ENCODE measurements around the gene ARID3A. TPM values are rescaled to one million over a fixed set of nuclear protein-coding genes. Genes with fewer than 3 reads are reported as not detected.
A peak's percentile ranks its signal among the peaks of the same experiment; 100 is the strongest.
"Not testable (repeated sequence)": the region's sequence is repeated elsewhere in the genome, so short reads cannot be mapped to it uniquely, and the experiment has no call there.

The ARID3A gene
- total RNA-seq, 1 donor from 2014 or later = 9.7 TPM

- no peak for DNase-seq
Observed at GRCh38 chr19:1018932-1019615, 93.2 kb downstream of the ARID3A start.

GRCh38 chr19:1019616-1019961, 93.8 kb downstream of the ARID3A start:
- DNase-seq = no peak

GRCh38 chr19:1019980-1020867, 94.4 kb downstream of the ARID3A start:
- peak; percentile 33 for DNase-seq

- peak; percentile 98 for DNase-seq
Observed at GRCh38 chr19:1020868-1021425, 95.1 kb downstream of the ARID3A start, which contains the start of gene TMEM259. Gene TMEM259, minus strand, starts transcription at chr19:1021123. Its CDS starts 127 bp downstream, at chr19:1020996.

GRCh38 chr19:1023883-1024188, 98.0 kb downstream of the ARID3A start:
- not testable (repeated sequence) for DNase-seq

- DNase-seq = not testable (repeated sequence)
Observed at GRCh38 chr19:1025080-1025479, 99.2 kb downstream of the ARID3A start.

Other genes with a start within 250 kb of the ARID3A start
- 7.1 and 8.8 TPM in 2 replicates for gene FSTL3, start 249.6 kb upstream of the ARID3A start, total RNA-seq
- not detected in 2 replicates for gene PRSS57, start 230.6 kb upstream of the ARID3A start, total RNA-seq
- gene PALM, start 217.1 kb upstream of the ARID3A start, total RNA-seq = 56.3 and 109 TPM in 2 replicates
- gene MISP, start 174.9 kb upstream of the ARID3A start, total RNA-seq = 0.05 TPM in 1 of 2 replicates, not detected in the other
- 123 and 212 TPM in 2 replicates for gene PTBP1, start 128.6 kb upstream of the ARID3A start, total RNA-seq
- under 0.01 TPM in 1 of 2 replicates, not detected in the other for gene PLPPR3, start 104.1 kb upstream of the ARID3A start, total RNA-seq
- gene AZU1, start 98.2 kb upstream of the ARID3A start, total RNA-seq = not detected in 2 replicates
- not detected in 2 replicates for gene PRTN3, start 85.0 kb upstream of the ARID3A start, total RNA-seq
- gene ELANE, start 73.7 kb upstream of the ARID3A start, total RNA-seq = not detected in 2 replicates
- 2.5 TPM in 1 of 2 replicates, not detected in the other for gene CFD, start 66.4 kb upstream of the ARID3A start, total RNA-seq
- 40.5 and 64.0 TPM in 2 replicates for gene MED16, start 32.8 kb upstream of the ARID3A start, total RNA-seq
- not detected in 2 replicates for gene RNU6-9, start 32.6 kb upstream of the ARID3A start, total RNA-seq
- gene R3HDM4, start 12.8 kb upstream of the ARID3A start, total RNA-seq = 36.9 and 47.0 TPM in 2 replicates
- not detected in 2 replicates for gene KISS1R, start 8.7 kb upstream of the ARID3A start, total RNA-seq
- gene WDR18, start 58.3 kb downstream of the ARID3A start, total RNA-seq = 69.9 and 83.3 TPM in 2 replicates
- gene GRIN3B, start 74.4 kb downstream of the ARID3A start, total RNA-seq = 0.28 and 1.0 TPM in 2 replicates
- 67.2 and 78.9 TPM in 2 replicates for gene TMEM259, start 95.1 kb downstream of the ARID3A start, total RNA-seq
- gene RNU6-2, start 95.5 kb downstream of the ARID3A start, total RNA-seq = not detected in 2 replicates
- gene CNN2, start 100.6 kb downstream of the ARID3A start, total RNA-seq = 108 and 253 TPM in 2 replicates
- 9.4 and 10.0 TPM in 2 replicates for gene ABCA7, start 114.1 kb downstream of the ARID3A start, total RNA-seq
- gene ARHGAP45, start 141.1 kb downstream of the ARID3A start, total RNA-seq = 40.3 and 55.5 TPM in 2 replicates
- 71.5 and 193 TPM in 2 replicates for gene POLR2E, start 169.3 kb downstream of the ARID3A start, total RNA-seq
- gene GPX4, start 178.0 kb downstream of the ARID3A start, total RNA-seq = 281 and 591 TPM in 2 replicates
- gene SBNO2, start 248.2 kb downstream of the ARID3A start, total RNA-seq = 37.1 and 52.2 TPM in 2 replicates